BLaER1 treated with 17β-estradiol and CSF1 and Interleukin-3, amounts not matched to agents 10 nM and 100 nM (cell line): ENCODE results near the gene SLC16A1.

Experiments
- H3K27ac ChIP-seq, 11 experiments: shearing (Covaris generic); formaldehyde crosslinking; 2 replicates each; pipeline ENCODE4 v1.8.1; 2022
- H3K27me3 ChIP-seq, 11 experiments: shearing (Covaris generic); formaldehyde crosslinking; 2 replicates each; pipeline ENCODE4 v1.8.1; 2022
- H3K36me3 ChIP-seq, 11 experiments: shearing (Covaris generic); formaldehyde crosslinking; 2 replicates each; pipeline ENCODE4 v1.8.1; 2022
- H3K4me1 ChIP-seq, 10 experiments: shearing (Covaris generic); formaldehyde crosslinking; 2 replicates each; pipeline ENCODE4 v1.8.1; 2022
- H3K4me2 ChIP-seq, 11 experiments: shearing (Covaris generic); formaldehyde crosslinking; 2 replicates each; pipeline ENCODE4 v1.8.1; 2022
- H3K4me3 ChIP-seq, 10 experiments: shearing (Covaris generic); formaldehyde crosslinking; 2 replicates each; pipeline ENCODE4 v1.8.1; 2022
- H3K9ac ChIP-seq, 11 experiments: shearing (Covaris generic); formaldehyde crosslinking; 2 replicates each; pipeline ENCODE4 v1.8.1; 2022
- H3K9me3 ChIP-seq, 11 experiments: shearing (Covaris generic); formaldehyde crosslinking; replicated peaks in 1 of 11; 2 replicates each; pipeline ENCODE4 v1.8.1; 2022
- H4K20me1 ChIP-seq, 11 experiments: shearing (Covaris generic); formaldehyde crosslinking; 2 replicates each; pipeline ENCODE4 v1.8.1; 2022
- Cebpa-rat ChIP-seq, 11 experiments: shearing (Covaris generic); IDR thresholded peaks; 2 replicates each; pipeline ENCODE4 v1.8.1; 2022

The SLC16A1 gene

GRCh38 chr1:112926858-112927257 lies 29.1 kb downstream of the SLC16A1 start:
- peaks cover 0 to 99% (median 68%) of the 10 kb centered on the region in 11 experiments; a peak in 19 of 22 replicates for H4K20me1 ChIP-seq

GRCh38 chr1:112925015-112925414 lies 31.0 kb downstream of the SLC16A1 start:
- no peak for TF ChIP-seq Cebpa-rat (IDR thresholded peaks at IDR 0.05)
- H4K20me1 ChIP-seq = peaks cover 0 to 85% (median 49%) of the 10 kb centered on the region in 11 experiments; a peak in 19 of 22 replicates

More at GRCh38 chr1:112926858-112927257, 29.1 kb downstream of the SLC16A1 start:
- no peaks in the 10 kb centered on the region for H3K4me1 ChIP-seq
- H3K36me3 ChIP-seq = peaks cover 75 to 100% (median 89%) of the 10 kb centered on the region in 11 experiments
- TF ChIP-seq Cebpa-rat (IDR thresholded peaks at IDR 0.05) = no peak
- H3K9me3 ChIP-seq = peaks cover 0 to 5% (median 0%) of the 10 kb centered on the region in 11 experiments; a peak in 1 of 22 replicates
- no peak overlapping the region for H3K4me2 ChIP-seq
- no peak overlapping the region for H3K4me3 ChIP-seq
- H3K27me3 ChIP-seq = no peaks in the 10 kb centered on the region; a peak in 1 of 22 replicates
- H3K9ac ChIP-seq = no peak overlapping the region
- H3K27ac ChIP-seq = no peak overlapping the region

GRCh38 chr1:112923959-112924349 lies 32.0 kb downstream of the SLC16A1 start:
- Histone ChIP-seq H3K4me2 (no peak overlapping the region), H3K9me3 (peaks cover 0 to 5% (median 0%) of the 10 kb centered on the region in 11 experiments; a peak in 1 of 22 replicates), H3K36me3 (peaks cover 89 to 100% (median 100%) of the 10 kb centered on the region in 11 experiments), H3K27ac (no peak overlapping the region), H3K4me1 (no peaks in the 10 kb centered on the region), H3K27me3 (no peaks in the 10 kb centered on the region; a peak in 1 of 22 replicates), H3K9ac (no peak overlapping the region), H3K4me3 (no peak overlapping the region), H4K20me1 (peaks cover 0 to 78% (median 39%) of the 10 kb centered on the region in 11 experiments; a peak in 18 of 22 replicates)
- TF ChIP-seq Cebpa-rat (IDR thresholded peaks at IDR 0.05) = no peak

More at GRCh38 chr1:112925015-112925414, 31.0 kb downstream of the SLC16A1 start:
- Histone ChIP-seq H3K9ac (no peak overlapping the region), H3K4me1 (no peaks in the 10 kb centered on the region), H3K4me3 (no peak overlapping the region), H3K36me3 (peaks cover 87 to 100% (median 100%) of the 10 kb centered on the region in 11 experiments), H3K27me3 (no peaks in the 10 kb centered on the region; a peak in 1 of 22 replicates), H3K9me3 (peaks cover 0 to 5% (median 0%) of the 10 kb centered on the region in 11 experiments; a peak in 1 of 22 replicates), H3K4me2 (no peak overlapping the region), H3K27ac (no peak overlapping the region)

GRCh38 chr1:112923234-112923958 lies 32.6 kb downstream of the SLC16A1 start:
- Histone ChIP-seq H4K20me1 (peaks cover 0 to 78% (median 35%) of the 10 kb centered on the region in 11 experiments; a peak in 17 of 22 replicates), H3K4me2 (no peak overlapping the region), H3K4me3 (no peak overlapping the region), H3K27ac (no peak overlapping the region), H3K9me3 (peaks cover 0 to 5% (median 0%) of the 10 kb centered on the region in 11 experiments; a peak in 1 of 22 replicates), H3K4me1 (no peaks in the 10 kb centered on the region), H3K36me3 (peaks cover 86 to 100% (median 99%) of the 10 kb centered on the region in 11 experiments), H3K9ac (no peak overlapping the region), H3K27me3 (no peaks in the 10 kb centered on the region; a peak in 1 of 22 replicates)
- no peak for TF ChIP-seq Cebpa-rat (IDR thresholded peaks at IDR 0.05)

GRCh38 chr1:112911506-112912220 lies 44.3 kb downstream of the SLC16A1 start:
- TF ChIP-seq Cebpa-rat (IDR thresholded peaks at IDR 0.05) = no peak
- no peaks in the 10 kb centered on the region for H3K27me3 ChIP-seq
- no peak overlapping the region for H3K9ac ChIP-seq
- no peak overlapping the region for H3K27ac ChIP-seq
- H3K4me2 ChIP-seq = no peak overlapping the region
- H3K4me3 ChIP-seq = no peak overlapping the region
- H3K4me1 ChIP-seq = peaks cover 0 to 13% (median 0%) of the 10 kb centered on the region in 10 experiments; a peak in 7 of 20 replicates
- peaks cover 15 to 100% (median 85%) of the 10 kb centered on the region in 11 experiments; a peak in 21 of 22 replicates for H3K36me3 ChIP-seq
- H4K20me1 ChIP-seq = peaks cover 0 to 17% (median 8%) of the 10 kb centered on the region in 11 experiments; a peak in 8 of 22 replicates
- no peaks in the 10 kb centered on the region for H3K9me3 ChIP-seq

- no peaks in the 10 kb centered on the region for H3K27me3 ChIP-seq
- H3K4me3 ChIP-seq = no peak overlapping the region
- H3K4me2 ChIP-seq = no peak overlapping the region
- no peak for TF ChIP-seq Cebpa-rat (IDR thresholded peaks at IDR 0.05)
- peaks cover 4 to 31% (median 9%) of the 10 kb centered on the region in 10 experiments; a peak in 16 of 20 replicates for H3K4me1 ChIP-seq
- H3K9ac ChIP-seq = no peak overlapping the region
- H3K9me3 ChIP-seq = no peaks in the 10 kb centered on the region
- H4K20me1 ChIP-seq = peaks cover 0 to 16% (median 2%) of the 10 kb centered on the region in 11 experiments; a peak in 6 of 22 replicates
- H3K27ac ChIP-seq = no peak overlapping the region
- peaks cover 13 to 83% (median 67%) of the 10 kb centered on the region in 11 experiments; a peak in 21 of 22 replicates for H3K36me3 ChIP-seq
Measured at GRCh38 chr1:112909847-112910246, 46.1 kb downstream of the SLC16A1 start.

- Histone ChIP-seq H3K9ac (peak overlapping the region in 2 of 11 experiments; percentile 19 to 37; a peak in 2 of 22 replicates), H4K20me1 (peaks cover 0 to 5% (median 0%) of the 10 kb centered on the region in 11 experiments; a peak in 1 of 22 replicates), H3K4me3 (no peak overlapping the region), H3K36me3 (peaks cover 0 to 47% (median 32%) of the 10 kb centered on the region in 11 experiments; a peak in 20 of 22 replicates), H3K4me2 (peak overlapping the region in 7 of 11 experiments; percentile 13 to 83 (median 48); a peak in 13 of 22 replicates), H3K27ac (peak overlapping the region in 2 of 11 experiments; percentile 21 to 29; a peak in 4 of 22 replicates), H3K4me1 (peaks cover 4 to 54% (median 18%) of the 10 kb centered on the region in 10 experiments; a peak in 16 of 20 replicates), H3K9me3 (no peaks in the 10 kb centered on the region), H3K27me3 (no peaks in the 10 kb centered on the region)
- TF ChIP-seq Cebpa-rat (IDR thresholded peaks at IDR 0.05) = no peak
Measured at GRCh38 chr1:112906150-112906698, 49.8 kb downstream of the SLC16A1 start.

GRCh38 chr1:112905395-112906149 lies 50.4 kb downstream of the SLC16A1 start:
- Histone ChIP-seq H3K36me3 (peaks cover 0 to 40% (median 26%) of the 10 kb centered on the region in 11 experiments; a peak in 20 of 22 replicates), H3K4me1 (peaks cover 4 to 54% (median 18%) of the 10 kb centered on the region in 10 experiments; a peak in 16 of 20 replicates), H3K9me3 (no peaks in the 10 kb centered on the region), H3K9ac (peak overlapping the region in 2 of 11 experiments; percentile 19 to 37; a peak in 2 of 22 replicates), H3K4me3 (no peak overlapping the region), H3K27me3 (no peaks in the 10 kb centered on the region), H3K27ac (peak overlapping the region in 2 of 11 experiments; percentile 29 to 43; a peak in 5 of 22 replicates), H4K20me1 (peaks cover 0 to 5% (median 0%) of the 10 kb centered on the region in 11 experiments; a peak in 1 of 22 replicates), H3K4me2 (peak overlapping the region in 7 of 11 experiments; percentile 13 to 83 (median 48); a peak in 13 of 22 replicates)
- no peak for TF ChIP-seq Cebpa-rat (IDR thresholded peaks at IDR 0.05)
